Cardiac muscle cell (in vitro differentiated cells and primary cell): Measurements from ENCODE around the gene ERGIC3. TPM values are rescaled to one million over a fixed set of nuclear protein-coding genes. Genes with fewer than 3 reads are reported as not detected.

Experiments used
- DNase-seq, 2 donors: peaks; one replicate each; pipeline versions ENCODE4 v3.0.0 to v3.0.0-alpha.2; 2010 to 2017; ENCODE audit warnings: low read depth in 1 of 2, low spot score in 1 of 2
- H3K27ac ChIP-seq: fragments of 200-600 bp; sonication (generic); 2 replicates; pipeline ENCODE4 v1.5.1; 2016
- H3K27me3 ChIP-seq: fragments of 200-600 bp; sonication (generic); 2 replicates; pipeline ENCODE4 v1.6.0; 2016; ENCODE audit warnings: control low read depth
- H3K36me3 ChIP-seq: fragments of 200-600 bp; sonication (generic); 2 replicates; pipeline ENCODE4 v1.5.1; 2016; ENCODE audit warnings: control low read depth
- H3K4me1 ChIP-seq: fragments of 200-600 bp; sonication (generic); 2 replicates; pipeline ENCODE4 v1.8.1; 2017; ENCODE audit warnings: low read depth, mild to moderate bottlenecking, mixed run types
- H3K4me3 ChIP-seq: fragments of 200-600 bp; sonication (generic); 2 replicates; pipeline ENCODE4 v1.5.1; 2016; ENCODE audit warnings: mild to moderate bottlenecking
- H3K9me3 ChIP-seq: fragments of 200-600 bp; sonication (generic); 2 replicates; pipeline ENCODE4 v1.5.1; 2017; ENCODE audit warnings: low read depth, mild to moderate bottlenecking, control low read depth
- polyA plus RNA-seq: library from polyadenylated mRNA; unstranded; fragments of >200 nt; fragmentation: Nextera tagmentation; extraction: Ambion mirVana; gene quantifications from 2 replicates; pipeline ENCODE4 v1.2.1, GENCODE V29; 2016
- total RNA-seq: library from RNA; depleted of rRNA; stranded (reverse); fragments of >200 nt; gene quantifications from 2 replicates; pipeline ENCODE4 v1.2.3, GENCODE V29; 2016
- TF ChIP-seq, protein P1 (sequence below): IDR thresholded peaks from 2 replicates; pipeline ENCODE4 v1.5.1; 2012; ENCODE audit warnings: low read depth, mild to moderate bottlenecking, low read length

Gene ERGIC3
- total and polyA plus RNA-seq, 2 experiments from 2014 or later, result 170 to 213 TPM

DNA sequence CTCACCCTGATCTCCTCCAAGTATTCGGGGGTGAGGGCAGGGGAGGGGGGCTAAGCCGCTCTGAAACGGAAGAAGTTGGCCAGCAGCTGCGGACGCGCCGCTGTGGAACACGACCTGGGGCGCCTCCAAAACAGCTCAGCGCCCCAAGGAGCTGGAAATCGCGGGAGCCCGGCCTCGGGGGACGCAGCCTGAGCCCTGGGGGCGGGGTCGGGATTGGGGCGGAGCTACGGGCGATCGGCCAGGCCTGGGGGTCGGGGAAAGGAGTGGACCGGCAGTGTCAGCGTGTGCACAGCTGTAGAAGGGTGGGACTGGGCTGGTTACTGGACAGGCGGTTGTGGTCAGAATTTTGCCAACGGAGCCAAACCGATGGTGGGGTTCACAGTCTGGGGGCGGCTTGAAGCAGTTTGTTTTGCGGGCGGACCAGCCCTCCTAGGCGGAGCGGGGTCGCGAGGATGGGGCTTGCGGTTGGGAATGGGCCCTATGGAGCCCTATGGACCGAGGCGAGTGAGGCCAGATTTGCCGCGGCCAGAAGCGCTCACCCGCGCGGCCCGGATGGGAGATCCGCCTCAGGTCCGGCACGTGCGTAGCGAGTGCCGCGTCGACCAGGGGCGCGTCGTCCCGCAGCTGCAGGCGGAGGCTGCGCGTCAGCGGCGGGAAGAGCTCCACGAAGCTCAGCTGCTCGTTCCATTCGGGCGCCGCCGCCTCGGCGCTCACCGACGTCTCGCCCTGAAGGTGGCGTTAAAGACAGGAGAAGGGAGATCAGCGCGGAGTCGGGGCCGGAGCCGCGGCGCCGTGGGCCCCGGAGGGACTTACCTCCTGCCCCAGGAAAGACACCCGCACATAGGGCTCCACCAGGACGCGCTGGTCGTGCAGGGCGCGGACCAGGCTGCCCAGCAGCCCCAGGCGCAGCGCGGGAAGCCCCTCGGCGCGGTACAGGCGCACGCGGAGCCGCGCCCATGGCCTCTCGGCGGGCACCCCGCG lies 59.4 kb downstream of the ERGIC3 start:
- DNase-seq, result peak; percentile 83 to 86
- H3K9me3 ChIP-seq, result no peaks in the 10 kb centered on the region
- H3K4me1 ChIP-seq, result no peaks in the 10 kb centered on the region
- no peaks in the 10 kb centered on the region for H3K36me3 ChIP-seq
- H3K27me3 ChIP-seq, result peaks cover 41% of the 10 kb centered on the region
- TF ChIP-seq, protein P1, sequence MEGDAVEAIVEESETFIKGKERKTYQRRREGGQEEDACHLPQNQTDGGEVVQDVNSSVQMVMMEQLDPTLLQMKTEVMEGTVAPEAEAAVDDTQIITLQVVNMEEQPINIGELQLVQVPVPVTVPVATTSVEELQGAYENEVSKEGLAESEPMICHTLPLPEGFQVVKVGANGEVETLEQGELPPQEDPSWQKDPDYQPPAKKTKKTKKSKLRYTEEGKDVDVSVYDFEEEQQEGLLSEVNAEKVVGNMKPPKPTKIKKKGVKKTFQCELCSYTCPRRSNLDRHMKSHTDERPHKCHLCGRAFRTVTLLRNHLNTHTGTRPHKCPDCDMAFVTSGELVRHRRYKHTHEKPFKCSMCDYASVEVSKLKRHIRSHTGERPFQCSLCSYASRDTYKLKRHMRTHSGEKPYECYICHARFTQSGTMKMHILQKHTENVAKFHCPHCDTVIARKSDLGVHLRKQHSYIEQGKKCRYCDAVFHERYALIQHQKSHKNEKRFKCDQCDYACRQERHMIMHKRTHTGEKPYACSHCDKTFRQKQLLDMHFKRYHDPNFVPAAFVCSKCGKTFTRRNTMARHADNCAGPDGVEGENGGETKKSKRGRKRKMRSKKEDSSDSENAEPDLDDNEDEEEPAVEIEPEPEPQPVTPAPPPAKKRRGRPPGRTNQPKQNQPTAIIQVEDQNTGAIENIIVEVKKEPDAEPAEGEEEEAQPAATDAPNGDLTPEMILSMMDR, result peak; percentile 47
- peak overlapping the region; percentile 26 for H3K4me3 ChIP-seq
- no peak overlapping the region for H3K27ac ChIP-seq

DNA sequence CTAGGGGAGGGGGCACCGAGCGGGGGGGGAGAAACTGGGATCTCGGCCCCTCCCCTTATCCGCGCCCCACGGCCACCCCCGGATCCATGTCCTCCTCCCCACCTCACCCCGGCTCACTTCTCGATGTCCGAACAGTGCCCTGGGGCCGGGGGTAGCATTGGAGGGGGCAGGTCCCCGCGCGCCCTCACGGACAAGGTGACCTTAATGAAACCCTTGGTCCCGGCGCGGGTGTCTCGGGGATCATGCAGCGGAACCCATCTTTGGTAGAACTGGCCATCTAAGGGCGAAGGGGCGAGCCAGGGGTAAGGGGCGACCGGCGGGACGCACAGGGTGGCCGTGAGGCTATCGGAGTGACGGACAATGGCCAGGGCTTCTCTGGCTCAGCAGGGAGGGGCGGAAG lies 60.1 kb downstream of the ERGIC3 start:
- no peak overlapping the region for H3K27ac ChIP-seq
- no peak for DNase-seq
- peaks cover 41% of the 10 kb centered on the region for H3K27me3 ChIP-seq
- H3K4me3 ChIP-seq, result peak overlapping the region; percentile 26
- no peaks in the 10 kb centered on the region for H3K4me1 ChIP-seq
- TF ChIP-seq, protein P1, result no peak
- H3K9me3 ChIP-seq, result no peaks in the 10 kb centered on the region
- H3K36me3 ChIP-seq, result no peaks in the 10 kb centered on the region

DNA sequence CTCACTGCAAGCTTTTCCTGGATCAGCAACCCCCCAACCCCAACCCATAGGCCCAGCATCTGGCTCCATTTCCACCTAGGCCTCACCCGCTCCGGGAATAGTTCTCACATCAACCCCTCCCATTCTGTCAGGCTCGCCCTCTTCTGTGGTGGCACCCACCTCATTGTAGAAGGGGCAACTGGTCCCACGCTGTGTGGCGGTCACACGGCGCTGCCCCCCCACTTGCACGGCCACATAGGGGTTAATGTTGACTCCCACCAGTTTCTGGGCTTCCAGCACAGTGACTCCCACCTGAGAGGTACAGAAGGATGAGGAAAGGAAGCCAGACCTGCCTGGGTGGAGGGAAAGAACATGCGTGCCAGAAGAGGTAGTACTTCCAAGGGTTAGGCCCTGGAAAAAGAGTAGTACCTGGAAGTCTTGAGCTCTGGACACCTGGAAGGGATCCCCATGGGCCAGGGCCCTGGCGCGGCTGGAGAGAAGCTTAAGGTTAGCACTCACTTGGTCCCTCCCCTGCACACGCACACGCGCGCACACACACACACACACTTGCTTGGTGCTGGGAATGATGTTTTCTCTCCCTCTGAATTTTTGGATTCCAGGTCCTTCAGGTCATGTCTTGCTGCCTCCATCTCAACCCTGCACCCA lies 61.1 kb downstream of the ERGIC3 start:
- no peak overlapping the region for H3K4me3 ChIP-seq
- TF ChIP-seq, protein P1, result no peak
- no peak for DNase-seq
- H3K36me3 ChIP-seq, result no peaks in the 10 kb centered on the region
- H3K27ac ChIP-seq, result no peak overlapping the region
- peaks cover 41% of the 10 kb centered on the region for H3K27me3 ChIP-seq
- H3K9me3 ChIP-seq, result no peaks in the 10 kb centered on the region
- no peaks in the 10 kb centered on the region for H3K4me1 ChIP-seq

DNA sequence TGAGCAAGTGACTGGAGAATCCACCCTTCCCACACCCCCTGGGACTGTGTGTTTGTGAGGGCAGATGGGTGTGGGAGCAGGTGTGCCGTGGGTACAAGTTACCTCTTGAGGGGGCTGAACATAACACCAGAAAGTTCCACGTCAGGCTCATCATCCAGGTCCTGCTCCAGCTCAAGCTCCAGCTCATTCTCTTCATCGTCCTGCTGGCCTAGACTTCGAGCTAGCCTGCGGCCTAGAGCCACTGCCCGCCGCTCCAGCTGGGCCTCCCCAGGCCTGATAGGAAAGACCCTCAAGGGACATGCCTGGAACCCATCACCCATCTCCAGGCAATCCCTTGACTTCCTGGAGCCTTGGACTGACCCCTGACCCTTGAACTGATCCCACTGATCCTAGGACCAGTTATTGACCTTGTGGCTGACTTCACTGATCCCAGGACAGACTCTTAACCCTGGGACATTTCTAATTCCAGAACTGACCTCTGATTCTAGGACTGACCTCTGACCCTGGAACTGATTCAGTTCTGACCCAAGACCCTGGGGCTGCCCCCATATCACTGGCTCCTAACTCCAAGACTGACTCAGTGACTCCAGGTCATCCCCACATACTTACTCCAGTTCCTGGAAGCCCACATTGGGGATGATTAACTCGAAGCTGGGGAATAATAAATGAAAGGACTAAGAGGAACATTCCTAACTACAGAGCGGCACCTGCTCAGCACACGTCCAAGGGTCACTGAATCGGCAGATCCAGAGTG lies 62.0 kb downstream of the ERGIC3 start:
- peaks cover 41% of the 10 kb centered on the region for H3K27me3 ChIP-seq
- TF ChIP-seq, protein P1, result no peak
- H3K36me3 ChIP-seq, result no peaks in the 10 kb centered on the region
- no peaks in the 10 kb centered on the region for H3K9me3 ChIP-seq
- no peak for DNase-seq
- H3K4me1 ChIP-seq, result no peaks in the 10 kb centered on the region
- H3K4me3 ChIP-seq, result no peak overlapping the region
- H3K27ac ChIP-seq, result no peak overlapping the region

DNA sequence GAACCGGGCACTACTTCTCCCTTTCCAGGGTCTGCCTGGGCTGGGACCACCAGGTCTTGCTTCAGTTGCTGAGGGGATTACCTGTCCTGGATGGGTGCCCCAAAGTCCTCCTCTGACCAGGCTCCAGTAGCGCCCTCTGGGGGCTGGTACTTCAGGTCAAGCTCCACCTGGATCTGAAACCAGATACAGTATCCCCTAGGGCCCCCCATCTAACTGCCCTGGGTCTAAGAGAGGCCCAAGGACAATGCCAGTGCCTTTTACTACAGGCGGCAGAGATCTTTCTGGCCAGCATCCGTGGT lies 62.5 kb downstream of the ERGIC3 start:
- no peak overlapping the region for H3K4me3 ChIP-seq
- H3K27ac ChIP-seq, result no peak overlapping the region
- DNase-seq, result peak in 1 of 2 donors; percentile 20
- H3K36me3 ChIP-seq, result no peaks in the 10 kb centered on the region
- H3K4me1 ChIP-seq, result no peaks in the 10 kb centered on the region
- H3K27me3 ChIP-seq, result peaks cover 41% of the 10 kb centered on the region
- H3K9me3 ChIP-seq, result no peaks in the 10 kb centered on the region
- TF ChIP-seq, protein P1, result peak; percentile 36
